H1 (cell line): ENCODE measurements around the gene GADD45A. TPM values are rescaled to one million over a fixed set of nuclear protein-coding genes. Genes with fewer than 3 reads are reported as not detected.

Source experiments
- CTCF ChIA-PET: fragments of 300-600 bp; sonication (Branson Sonifier 250); formaldehyde crosslinking; loops from one replicate; lab custom pipeline; 2021; ENCODE audit not compliant: partially characterized antibody; lab: Charles Lee
- POLR2A ChIA-PET: fragments of 300-600 bp; sonication (Branson Sonifier 250); formaldehyde crosslinking; loops from one replicate; lab custom pipeline; 2021; ENCODE audit warnings: inconsistent platforms; ENCODE audit not compliant: partially characterized antibody; lab: Charles Lee
- DNase-seq, 2 experiments: peaks; one replicate each; pipeline versions ENCODE4 v3.0.0 to v3.0.0-alpha.2; 2010 to 2022; ENCODE audit warnings: low spot score in 2 of 2, low read depth in 1 of 2, mixed read lengths in 1 of 2
- FAIRE-seq: peaks from 2 replicates; lab custom pipeline; 2011; peaks lifted over from hg19 to GRCh38; lab: Jason Lieb, UNC
- H2AFZ ChIP-seq: 2 replicates; pipeline ENCODE4 v1.8.1; 2012; ENCODE audit warnings: low read length, inconsistent platforms
- H2AK5ac ChIP-seq: 2 replicates; pipeline ENCODE4 v1.6.1; 2013; ENCODE audit warnings: low read depth, low read length
- H2BK120ac ChIP-seq: replicated peaks from 2 replicates; pipeline ENCODE3; 2013; ENCODE audit warnings: low read depth, low read length, inconsistent platforms
- H2BK12ac ChIP-seq: 2 replicates; pipeline ENCODE4 v1.6.1; 2013; ENCODE audit warnings: low read depth, low read length
- H2BK15ac ChIP-seq: 2 replicates; pipeline ENCODE4 v1.6.1; 2013; ENCODE audit warnings: low read length
- H2BK20ac ChIP-seq: 2 replicates; pipeline ENCODE4 v1.6.1; 2013; ENCODE audit warnings: low read length
- H2BK5ac ChIP-seq: 2 replicates; pipeline ENCODE4 v1.6.1; 2013; ENCODE audit warnings: low read depth, low read length
- H3K14ac ChIP-seq: 2 replicates; pipeline ENCODE4 v1.6.1; 2013; ENCODE audit warnings: inconsistent platforms; ENCODE audit not compliant: insufficient read length
- H3K18ac ChIP-seq: 2 replicates; pipeline ENCODE4 v1.6.1; 2013; ENCODE audit warnings: low read length; ENCODE audit errors: extremely low read depth
- H3K23ac ChIP-seq: 2 replicates; pipeline ENCODE4 v1.6.1; 2013; ENCODE audit warnings: inconsistent platforms; ENCODE audit not compliant: insufficient read length
- H3K23me2 ChIP-seq: 2 replicates; pipeline ENCODE4 v1.6.1; 2013; ENCODE audit warnings: low read depth, low read length
- H3K27ac ChIP-seq: 2 replicates; pipeline ENCODE4 v1.6.1; 2011; ENCODE audit warnings: low read depth, low read length, inconsistent platforms
- H3K27me3 ChIP-seq, 4 experiments: replicated peaks in 1 of 4; 1 replicate in 1 of 4; 2 replicates in 3 of 4; pipeline versions ENCODE4 v1.6.1 to v1.8.1; 2011 to 2013; ENCODE audit warnings: low read length in 3 of 4, mild to moderate bottlenecking in 3 of 4, inconsistent platforms in 2 of 4, mixed read lengths in 2 of 4, moderate library complexity in 1 of 4; ENCODE audit not compliant: control insufficient read depth in 3 of 4, insufficient read depth in 3 of 4; ENCODE audit errors: extremely low read depth in 1 of 4
- H3K36me3 ChIP-seq, 4 experiments: 2 replicates each; pipeline versions ENCODE4 v1.6.1 to v1.8.1; 2011 to 2013; ENCODE audit warnings: mild to moderate bottlenecking in 4 of 4, low read length in 3 of 4, moderate library complexity in 2 of 4, control low read depth in 1 of 4, inconsistent platforms in 1 of 4; ENCODE audit not compliant: insufficient read depth in 4 of 4, control insufficient read depth in 2 of 4
- H3K4ac ChIP-seq: replicated peaks from 2 replicates; pipeline ENCODE3; 2013; ENCODE audit warnings: low read length, low read depth, mixed read lengths, inconsistent platforms; ENCODE audit not compliant: insufficient read length
- H3K4me1 ChIP-seq, 4 experiments: replicated peaks in 1 of 4; 1 replicate in 1 of 4; 2 replicates in 3 of 4; pipeline versions ENCODE4 v1.6.1 to v1.8.1; 2011 to 2013; ENCODE audit warnings: low read length in 3 of 4, inconsistent platforms in 2 of 4, mixed read lengths in 1 of 4; ENCODE audit not compliant: insufficient read depth in 4 of 4, control insufficient read depth in 3 of 4
- H3K4me2 ChIP-seq, 2 experiments: 2 replicates each; pipeline versions ENCODE4 v1.6.1 to v1.8.1; 2011 to 2013; ENCODE audit warnings: low read depth in 2 of 2, low read length in 2 of 2, control low read depth in 1 of 2, inconsistent platforms in 1 of 2, mild to moderate bottlenecking in 1 of 2; ENCODE audit not compliant: insufficient read depth in 1 of 2
- H3K4me3 ChIP-seq, 4 experiments: fragments of 200-600, 300-600 bp in 1 of 4; sonication (generic), shearing (Covaris generic), sonication (Bioruptor Twin) in 1 of 4; 2 replicates each; pipeline versions ENCODE4 v1.5.1 to v1.8.1; 2011 to 2016; ENCODE audit warnings: low read length in 4 of 4, low read depth in 3 of 4, control low read depth in 2 of 4, inconsistent platforms in 2 of 4, mild to moderate bottlenecking in 2 of 4, mixed read lengths in 1 of 4, moderate library complexity in 1 of 4; ENCODE audit not compliant: insufficient read depth in 2 of 4; ENCODE audit errors: extremely low read depth in 1 of 4
- H3K56ac ChIP-seq: replicated peaks from 2 replicates; pipeline ENCODE3; 2013; ENCODE audit warnings: low read depth, mild to moderate bottlenecking, mixed read lengths, low read length, inconsistent platforms; ENCODE audit not compliant: insufficient read length
- H3K79me1 ChIP-seq: 2 replicates; pipeline ENCODE4 v1.6.1; 2013; ENCODE audit warnings: low read depth, low read length, control low read depth
- H3K79me2 ChIP-seq, 2 experiments: 2 replicates each; pipeline versions ENCODE4 v1.6.1 to v1.8.1; 2012 to 2013; ENCODE audit warnings: low read length in 2 of 2, mild to moderate bottlenecking in 2 of 2, inconsistent platforms in 1 of 2; ENCODE audit not compliant: insufficient read depth in 2 of 2, control insufficient read depth in 1 of 2
- H3K9ac ChIP-seq, 4 experiments: replicated peaks in 1 of 4; 1 replicate in 1 of 4; 2 replicates in 3 of 4; pipeline versions ENCODE4 v1.6.1 to v1.8.1; 2011 to 2013; ENCODE audit warnings: low read depth in 3 of 4, low read length in 3 of 4, control low read depth in 2 of 4, mild to moderate bottlenecking in 2 of 4, moderate library complexity in 2 of 4, inconsistent platforms in 1 of 4; ENCODE audit errors: extremely low read depth in 1 of 4
- H3K9me3 ChIP-seq, 2 experiments: 2 replicates each; pipeline versions ENCODE4 v1.6.1 to v1.8.1; 2012 to 2013; ENCODE audit warnings: mild to moderate bottlenecking in 2 of 2, moderate library complexity in 2 of 2, control low read depth in 1 of 2, inconsistent platforms in 1 of 2, low read depth in 1 of 2, low read length in 1 of 2, mixed read lengths in 1 of 2; ENCODE audit not compliant: insufficient read depth in 2 of 2
- H4K20me1 ChIP-seq, 2 experiments: replicated peaks in 1 of 2; 2 replicates each; pipeline versions ENCODE3 to v1.8.1; 2011 to 2013; ENCODE audit warnings: inconsistent platforms in 2 of 2, low read length in 2 of 2, mild to moderate bottlenecking in 1 of 2; ENCODE audit not compliant: insufficient read depth in 2 of 2, control insufficient read depth in 1 of 2
- H4K5ac ChIP-seq: 2 replicates; pipeline ENCODE4 v1.6.1; 2013; ENCODE audit warnings: low read length, low read depth, mixed read lengths, inconsistent platforms; ENCODE audit not compliant: insufficient read length
- H4K8ac ChIP-seq: 2 replicates; pipeline ENCODE4 v1.8.0; 2013; ENCODE audit warnings: mild to moderate bottlenecking, moderate library complexity, low read length, inconsistent platforms; ENCODE audit not compliant: insufficient read depth; ENCODE audit errors: extremely low read depth
- H4K91ac ChIP-seq: replicated peaks from 2 replicates; pipeline ENCODE3; 2013; ENCODE audit warnings: low read length, mixed read lengths, inconsistent platforms; ENCODE audit not compliant: insufficient read length
- ATF2 ChIP-seq: IDR thresholded peaks from 2 replicates; pipeline ENCODE4 v1.6.1; 2012; ENCODE audit warnings: low read length, inconsistent platforms
- BACH1 ChIP-seq: IDR thresholded peaks from 2 replicates; pipeline ENCODE4 v1.6.1; 2012; ENCODE audit warnings: low read length, improper control_type of control experiment
- CTCF ChIP-seq, 3 experiments: IDR thresholded peaks; 1 replicate in 2 of 3; 2 replicates in 1 of 3; pipeline versions ENCODE4 v1.5.1 to v1.6.1; 2011; ENCODE audit warnings: low read length in 3 of 3, mild to moderate bottlenecking in 3 of 3, inconsistent platforms in 2 of 3, low read depth in 1 of 3, moderate library complexity in 1 of 3; ENCODE audit not compliant: insufficient read depth in 1 of 3; ENCODE audit errors: control extremely low read depth in 1 of 3
- MAX ChIP-seq: IDR thresholded peaks from 2 replicates; pipeline ENCODE4 v1.6.1; 2012; ENCODE audit warnings: inconsistent platforms
- POLR2A ChIP-seq, 2 experiments: IDR thresholded peaks; 1 replicate in 1 of 2; 2 replicates in 1 of 2; pipeline ENCODE4 v1.6.1; 2011; ENCODE audit warnings: low read depth in 2 of 2, low read length in 2 of 2, mild to moderate bottlenecking in 2 of 2; ENCODE audit errors: control extremely low read depth in 1 of 2
- SAP30 ChIP-seq: fragments of 300-600 bp; sonication (generic); IDR thresholded peaks from 2 replicates; pipeline ENCODE4 v1.7.1; 2012; ENCODE audit warnings: low read length, moderate library complexity, mild to moderate bottlenecking, inconsistent platforms; ENCODE audit not compliant: insufficient read depth, insufficient replicate concordance
- SIRT6 ChIP-seq: IDR thresholded peaks from one replicate; pipeline ENCODE4 v1.7.1; 2012; ENCODE audit warnings: low read length, inconsistent platforms
- SIX5 ChIP-seq: IDR thresholded peaks from 2 replicates; pipeline ENCODE4 v1.6.1; 2011; ENCODE audit warnings: mild to moderate bottlenecking, low read depth, low read length
- WGBS, 2 experiments: shearing (Covaris generic) in 1 of 2; methylation state at CpG; one replicate each; pipeline versions ENCODE4 v1.1.6 to v1.1.7; 2013 to 2015; ENCODE audit warnings: low lambda C conversion rate in 2 of 2, mixed read lengths in 2 of 2, inconsistent platforms in 1 of 2, low coverage in 1 of 2, missing lambda C conversion rate in 1 of 2; ENCODE audit not compliant: insufficient replicate concordance in 2 of 2, insufficient coverage in 1 of 2, insufficient read length in 1 of 2; ENCODE audit errors: extremely low coverage in 1 of 2, missing lambda C conversion rate in 1 of 2; 5-methylcytosine and 5-hydroxymethylcytosine counted together
- polyA plus RNA-seq, 7 experiments: library from polyadenylated mRNA; depleted of rRNA in 3 of 7; stranded (reverse) in 5 of 7; unstranded in 2 of 7; fragments of >200 nt in 5 of 7; fragments of 200-250 nt in 2 of 7; gene quantifications; 1 replicate in 5 of 7; 2 replicates in 1 of 7; 4 replicates in 1 of 7; pipeline versions ENCODE4 v1.2.1 to v1.2.3, GENCODE V29; 2011 to 2013; ENCODE audit warnings: missing spikeins in 2 of 7, mixed read lengths in 2 of 7
- total RNA-seq: library from RNA; stranded (reverse); fragmentation: NEBNext Ultra II Directional; extraction: Animal tissue kit (Norgen Biotek cat#: 25700); gene quantifications from 2 replicates; pipeline ENCODE4 v1.2.1, GENCODE V29; 2021

GADD45A gene
- total and polyA plus RNA-seq, 2 of the 8 experiments (the other 6 are each of a cell fraction or from before 2014, with no cell fraction given): 7.6 to 15.6 TPM

- no peak overlapping the region for H3K4me3 ChIP-seq
- no peak overlapping the region for H2BK20ac ChIP-seq
- no peak overlapping the region for H2BK5ac ChIP-seq
- no peak overlapping the region for H2BK120ac ChIP-seq
- no peak overlapping the region for H4K91ac ChIP-seq
- no peak overlapping the region for H2AFZ ChIP-seq
- ChIA-PET CTCF (interaction anchor here (0.5 to 4.4 kb wide), 15 partner anchors 11 to 510 kb away, joined by 3 to 24 read pairs (median 3); no protein-coding TSS in a partner anchor), POLR2A (interaction anchor here (1.5 to 1.7 kb wide), 2 partner anchors 12 to 29 kb away, joined by 3 to 6 read pairs; no protein-coding TSS in a partner anchor)
- H2BK12ac ChIP-seq: no peak overlapping the region
- DNase-seq (no peak), FAIRE-seq (no peak)
- no peak overlapping the region for H2BK15ac ChIP-seq
- peaks cover 0 to 7% (median 3%) of the 10 kb centered on the region in 4 experiments; a peak in 3 of 7 replicates for H3K4me1 ChIP-seq
- H3K23me2 ChIP-seq: no peaks in the 10 kb centered on the region
- no peak overlapping the region for H2AK5ac ChIP-seq
- no peaks in the 10 kb centered on the region for H3K79me2 ChIP-seq
- no peak overlapping the region for H3K9ac ChIP-seq
- no peak overlapping the region for H4K5ac ChIP-seq
- no peak overlapping the region for H3K23ac ChIP-seq
- 0 out of 2 replicates have a peak, but pooled peaks cover 2% of the 10 kb centered on the region for H3K79me1 ChIP-seq
- no peak overlapping the region for H3K4ac ChIP-seq
- H3K9me3 ChIP-seq: no peaks in the 10 kb centered on the region
- H4K8ac ChIP-seq: no peak overlapping the region
- no peak overlapping the region for H3K27ac ChIP-seq
- no peak overlapping the region for H3K56ac ChIP-seq
- no peaks in the 10 kb centered on the region for H4K20me1 ChIP-seq
- H3K14ac ChIP-seq: no peak overlapping the region
- no peak overlapping the region for H3K4me2 ChIP-seq
- TF ChIP-seq ATF2 (no peak), BACH1 (no peak), SAP30 (no peak), SIX5 (no peak), CTCF (IDR thresholded peaks at IDR 0.05; ENCODE audit: control extremely low read depth in 1 of 3, insufficient read depth in 1 of 3, low read depth in 1 of 3, low read length in 3 of 3) (no peak), SIRT6 (no peak), MAX (no peak), POLR2A (IDR thresholded peaks at IDR 0.05; ENCODE audit: control extremely low read depth in 1 of 2, low read depth in 2 of 2, low read length in 2 of 2) (no peak)
- H3K27me3 ChIP-seq: no peaks in the 10 kb centered on the region
- 64% methylated on average over 4 of the region's 4 CpGs; no CpG with 5 or more reads in 1 of the 2 experiments for WGBS, 2 experiments
- no peaks in the 10 kb centered on the region for H3K36me3 ChIP-seq
- no peak overlapping the region for H3K18ac ChIP-seq
Measured at GRCh38 chr1:67721112-67721511, 36.1 kb downstream of the GADD45A start.
